Measurements from ENCODE around the gene SORBS2.

Gene SORBS2

GRCh38 chr4:185752872-185753271 lies 59.1 kb downstream of the SORBS2 start:
- H3K27me3 ChIP-seq (ENCODE audit: insufficient read depth, poor library complexity, severe bottlenecking), result no peaks in the 10 kb centered on the region
- H3K9me3 ChIP-seq (ENCODE audit: severe bottlenecking), result no peaks in the 10 kb centered on the region
- no peak for ATAC-seq (ENCODE audit: low read depth)
- H3K27ac ChIP-seq (ENCODE audit: poor library complexity, severe bottlenecking), result no peak overlapping the region
- no peak overlapping the region for H3K4me3 ChIP-seq (ENCODE audit: severe bottlenecking)
- H3K4me1 ChIP-seq (ENCODE audit: insufficient read depth, poor library complexity, severe bottlenecking), result peaks cover 5% of the 10 kb centered on the region
- no peak for DNase-seq (ENCODE audit: low spot score)
- no peak for TF ChIP-seq CTCF (IDR thresholded peaks at IDR 0.05; ENCODE audit: poor library complexity, severe bottlenecking)
- no peaks in the 10 kb centered on the region for H3K36me3 ChIP-seq (ENCODE audit: low read depth)

DNA sequence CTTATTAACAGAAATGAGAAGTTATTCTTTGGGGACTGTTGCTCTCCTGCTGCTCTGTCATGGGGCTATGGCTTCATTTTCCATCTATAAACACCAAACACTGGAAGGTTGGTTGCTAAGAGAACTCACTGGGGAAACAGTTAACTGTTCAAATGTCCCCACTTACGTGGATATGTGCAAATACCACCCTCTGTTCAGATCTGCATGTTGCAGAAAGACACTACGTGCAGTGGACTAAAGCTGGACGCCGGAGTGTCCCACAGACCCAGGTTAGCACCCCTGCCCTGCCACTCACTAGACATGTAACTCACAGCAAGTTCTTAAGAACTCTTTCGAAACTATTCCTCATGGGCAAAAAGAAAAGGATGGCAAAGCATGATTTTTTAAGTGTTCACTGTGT lies 62.1 kb downstream of the SORBS2 start:
- ATAC-seq (ENCODE audit: low read depth), result no peak
- Histone ChIP-seq H3K36me3 (ENCODE audit: low read depth) (no peaks in the 10 kb centered on the region), H3K27ac (ENCODE audit: poor library complexity, severe bottlenecking) (no peak overlapping the region), H3K27me3 (ENCODE audit: insufficient read depth, poor library complexity, severe bottlenecking) (no peaks in the 10 kb centered on the region), H3K9me3 (ENCODE audit: severe bottlenecking) (no peaks in the 10 kb centered on the region), H3K4me1 (ENCODE audit: insufficient read depth, poor library complexity, severe bottlenecking) (peaks cover 5% of the 10 kb centered on the region), H3K4me3 (ENCODE audit: severe bottlenecking) (no peak overlapping the region)
- DNase-seq (ENCODE audit: low spot score), result no peak
- no peak for TF ChIP-seq CTCF (IDR thresholded peaks at IDR 0.05; ENCODE audit: poor library complexity, severe bottlenecking)

DNA sequence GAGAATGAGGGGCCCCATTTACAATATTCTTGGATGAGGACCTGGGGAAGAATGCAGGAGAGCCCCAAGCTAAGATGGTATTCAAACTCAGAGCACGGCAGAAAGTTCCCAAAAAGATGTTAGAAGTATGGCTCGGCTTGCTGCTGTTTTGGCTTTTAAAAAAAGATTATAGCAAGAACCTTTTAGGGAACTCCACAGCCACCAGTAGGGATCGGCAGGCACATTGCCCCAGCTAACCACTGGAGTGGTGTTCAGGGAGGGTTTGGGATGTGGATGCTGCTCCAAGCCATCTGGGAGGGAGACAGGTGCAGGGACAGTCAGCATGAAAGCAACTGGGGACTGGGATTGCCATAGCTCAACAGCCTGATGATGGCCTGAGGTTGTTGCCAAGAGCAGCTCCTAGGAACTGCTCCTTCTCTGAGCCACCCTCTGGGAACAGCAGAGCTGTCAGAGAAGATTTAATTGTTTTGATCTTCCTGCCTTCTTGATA lies 63.0 kb downstream of the SORBS2 start:
- Histone ChIP-seq H3K4me3 (ENCODE audit: severe bottlenecking) (no peak overlapping the region), H3K4me1 (ENCODE audit: insufficient read depth, poor library complexity, severe bottlenecking) (no peaks in the 10 kb centered on the region), H3K27ac (ENCODE audit: poor library complexity, severe bottlenecking) (no peak overlapping the region), H3K9me3 (ENCODE audit: severe bottlenecking) (no peaks in the 10 kb centered on the region), H3K36me3 (ENCODE audit: low read depth) (no peaks in the 10 kb centered on the region), H3K27me3 (ENCODE audit: insufficient read depth, poor library complexity, severe bottlenecking) (no peaks in the 10 kb centered on the region)
- DNase-seq (ENCODE audit: low spot score) (no peak), ATAC-seq (ENCODE audit: low read depth) (no peak)
- no peak for TF ChIP-seq CTCF (IDR thresholded peaks at IDR 0.05; ENCODE audit: poor library complexity, severe bottlenecking)

GRCh38 chr4:185745891-185746290 lies 66.1 kb downstream of the SORBS2 start:
- no peaks in the 10 kb centered on the region for H3K4me1 ChIP-seq (ENCODE audit: insufficient read depth, poor library complexity, severe bottlenecking)
- ATAC-seq (ENCODE audit: low read depth) (no peak), DNase-seq (ENCODE audit: low spot score) (no peak)
- no peak overlapping the region for H3K27ac ChIP-seq (ENCODE audit: poor library complexity, severe bottlenecking)
- no peak overlapping the region for H3K4me3 ChIP-seq (ENCODE audit: severe bottlenecking)
- no peaks in the 10 kb centered on the region for H3K9me3 ChIP-seq (ENCODE audit: severe bottlenecking)
- no peaks in the 10 kb centered on the region for H3K27me3 ChIP-seq (ENCODE audit: insufficient read depth, poor library complexity, severe bottlenecking)
- no peaks in the 10 kb centered on the region for H3K36me3 ChIP-seq (ENCODE audit: low read depth)
- TF ChIP-seq CTCF (IDR thresholded peaks at IDR 0.05; ENCODE audit: poor library complexity, severe bottlenecking), result no peak

DNA sequence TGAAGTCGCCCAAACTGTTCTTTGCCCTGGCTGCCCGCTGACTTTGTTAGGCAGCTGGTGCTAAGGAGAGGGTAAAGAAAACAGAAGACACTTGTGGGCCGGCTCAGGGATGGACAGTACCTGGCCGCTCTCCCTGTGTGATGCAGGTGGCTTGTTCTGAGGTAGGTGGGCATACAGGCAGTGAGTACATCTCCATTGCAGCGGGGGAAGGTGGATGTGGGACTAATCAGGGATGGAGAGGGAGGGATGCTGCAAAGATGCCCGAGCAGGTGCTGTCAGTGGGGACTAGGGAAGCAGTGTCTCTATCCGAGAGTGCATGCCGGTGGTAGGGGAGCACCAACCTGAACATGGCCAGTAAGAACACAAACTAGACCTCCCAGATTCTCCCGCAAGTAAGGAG lies 67.0 kb downstream of the SORBS2 start:
- Histone ChIP-seq H3K36me3 (ENCODE audit: low read depth) (no peaks in the 10 kb centered on the region), H3K4me1 (ENCODE audit: insufficient read depth, poor library complexity, severe bottlenecking) (no peaks in the 10 kb centered on the region), H3K9me3 (ENCODE audit: severe bottlenecking) (no peaks in the 10 kb centered on the region), H3K27ac (ENCODE audit: poor library complexity, severe bottlenecking) (no peak overlapping the region), H3K4me3 (ENCODE audit: severe bottlenecking) (no peak overlapping the region), H3K27me3 (ENCODE audit: insufficient read depth, poor library complexity, severe bottlenecking) (no peaks in the 10 kb centered on the region)
- ATAC-seq (ENCODE audit: low read depth), result no peak
- no peak for TF ChIP-seq CTCF (IDR thresholded peaks at IDR 0.05; ENCODE audit: poor library complexity, severe bottlenecking)
- DNase-seq (ENCODE audit: low spot score), result no peak

All from RWPE2 (cell line).